Bronchial epithelial cell (primary cell): ENCODE results near the gene CCDC138. TPM values are rescaled to one million over a fixed set of nuclear protein-coding genes. Genes with fewer than 3 reads are reported as not detected.

ENCODE experiments used
- DNase-seq: peaks from one replicate; pipeline ENCODE4 v3.0.0-alpha.2; 2010; ENCODE audit warnings: low read depth
- FAIRE-seq: peaks from 2 replicates; lab custom pipeline; 2011; peaks lifted over from hg19 to GRCh38; lab: Jason Lieb, UNC
- H3K27me3 ChIP-seq: 2 replicates; pipeline ENCODE4 v1.5.1; 2011; ENCODE audit warnings: low read length; ENCODE audit not compliant: control insufficient read depth, insufficient read depth
- H3K36me3 ChIP-seq: 2 replicates; pipeline ENCODE4 v1.5.1; 2011; ENCODE audit warnings: low read length; ENCODE audit not compliant: control insufficient read depth, insufficient read depth
- H3K4me3 ChIP-seq: 2 replicates; pipeline ENCODE4 v1.5.1; 2011; ENCODE audit warnings: mild to moderate bottlenecking, low read depth, low read length, control low read depth
- CTCF ChIP-seq: IDR thresholded peaks from 2 replicates; pipeline ENCODE4 v1.5.1; 2011; ENCODE audit warnings: mild to moderate bottlenecking, moderate library complexity, low read length, control low read depth, inconsistent platforms; ENCODE audit not compliant: insufficient read depth, severe bottlenecking
- total RNA-seq: library from RNA; depleted of rRNA; stranded (reverse); fragments of >200 nt; gene quantifications from 2 replicates; pipeline ENCODE4 v1.2.1, GENCODE V29; 2014

CCDC138 gene
- total RNA-seq, 1 donor from 2014 or later: 3.4 TPM

GRCh38 chr2:108787216-108787541, 608 bp downstream of the CCDC138 start:
- peaks cover 1% of the 10 kb centered on the region for H3K36me3 ChIP-seq
- FAIRE-seq: no peak
- no peak for TF ChIP-seq CTCF

GRCh38 chr2:108803045-108803736, 16.6 kb downstream of the CCDC138 start:
- H3K27me3 ChIP-seq: no peaks in the 10 kb centered on the region
- no peaks in the 10 kb centered on the region for H3K36me3 ChIP-seq
- FAIRE-seq (no peak), DNase-seq (no peak)
- no peak for TF ChIP-seq CTCF
- H3K4me3 ChIP-seq: no peak overlapping the region

More at GRCh38 chr2:108787216-108787541, 608 bp downstream of the CCDC138 start:
- Histone ChIP-seq H3K4me3 (peak overlapping the region; percentile 79), H3K27me3 (no peaks in the 10 kb centered on the region)
- DNase-seq: no peak

GRCh38 chr2:108805032-108805431, 18.5 kb downstream of the CCDC138 start:
- H3K4me3 ChIP-seq: no peak overlapping the region
- no peak for FAIRE-seq
- no peak for DNase-seq
- no peaks in the 10 kb centered on the region for H3K27me3 ChIP-seq
- no peaks in the 10 kb centered on the region for H3K36me3 ChIP-seq
- TF ChIP-seq CTCF: no peak

DNA sequence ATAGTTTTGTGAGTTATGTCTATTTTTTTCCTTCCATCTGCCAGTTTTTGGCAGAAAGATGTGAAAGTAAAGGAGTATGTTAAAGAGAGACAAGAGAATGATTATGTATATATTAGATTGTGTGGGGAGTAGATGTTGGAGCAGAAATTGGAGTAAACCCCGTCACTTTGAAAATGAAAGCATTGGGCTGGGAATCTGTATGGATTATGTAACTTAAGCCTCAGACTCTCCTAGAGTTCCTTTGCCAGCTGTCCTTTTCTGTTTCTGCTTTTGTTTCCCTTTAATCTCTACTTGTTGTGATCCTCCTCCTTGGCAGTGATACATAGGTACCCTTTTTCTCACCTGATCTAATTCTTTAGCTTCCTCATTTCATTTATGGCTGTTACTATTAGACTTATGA, 19.2 kb downstream of the CCDC138 start:
- DNase-seq (no peak), FAIRE-seq (no peak)
- no peaks in the 10 kb centered on the region for H3K36me3 ChIP-seq
- no peak for TF ChIP-seq CTCF
- no peak overlapping the region for H3K4me3 ChIP-seq
- H3K27me3 ChIP-seq: no peaks in the 10 kb centered on the region

GRCh38 chr2:108806371-108807113, 20.0 kb downstream of the CCDC138 start:
- TF ChIP-seq CTCF: no peak
- Histone ChIP-seq H3K36me3 (no peaks in the 10 kb centered on the region), H3K27me3 (no peaks in the 10 kb centered on the region), H3K4me3 (no peak overlapping the region)
- DNase-seq: no peak
- no peak for FAIRE-seq

DNA sequence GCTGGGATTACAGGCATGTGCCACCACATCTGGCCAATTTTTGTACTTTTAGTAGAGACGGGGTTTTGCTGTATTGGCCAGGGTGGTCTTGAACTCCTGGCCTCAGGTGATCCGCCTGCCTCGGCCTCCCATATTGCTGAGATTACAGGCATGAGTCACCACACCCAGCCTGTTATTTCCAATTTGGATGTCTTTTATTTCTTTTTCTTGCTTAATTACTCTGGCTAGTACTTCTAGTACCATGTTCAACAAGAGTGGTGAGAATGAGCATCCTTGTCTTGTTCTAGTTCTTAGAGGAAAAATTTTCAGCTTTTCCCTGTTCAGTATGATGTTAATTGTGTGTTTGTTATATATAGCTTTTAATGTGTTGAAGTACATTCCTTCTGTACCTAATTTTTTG, 23.4 kb downstream of the CCDC138 start:
- FAIRE-seq (no peak), DNase-seq (no peak)
- Histone ChIP-seq H3K27me3 (no peaks in the 10 kb centered on the region), H3K36me3 (no peaks in the 10 kb centered on the region), H3K4me3 (no peak overlapping the region)
- no peak for TF ChIP-seq CTCF
